Small intestine (tissue), 7 donors: ENCODE measurements around the gene SH3D21. TPM values are rescaled to one million over a fixed set of nuclear protein-coding genes. Genes with fewer than 3 reads are reported as not detected.

Source experiments
- DNase-seq, 2 donors: peaks; one replicate each; pipeline versions ENCODE4 v3.0.0 to v3.0.0-alpha.2; 2013
- FAIRE-seq: peaks from 2 replicates; lab custom pipeline; 2012; peaks lifted over from hg19 to GRCh38; lab: Jason Lieb, UNC
- H3K27ac ChIP-seq, 3 donors: one replicate each; pipeline ENCODE4 v1.5.1; 2013; ENCODE audit warnings: low read length in 2 of 3, mild to moderate bottlenecking in 2 of 3, control low read depth in 1 of 3, inconsistent platforms in 1 of 3, low read depth in 1 of 3, moderate library complexity in 1 of 3
- H3K27me3 ChIP-seq, 3 donors: one replicate each; pipeline ENCODE4 v1.6.1; 2013; ENCODE audit warnings: low read length in 3 of 3, inconsistent platforms in 1 of 3; ENCODE audit not compliant: control insufficient read depth in 3 of 3, insufficient read depth in 3 of 3
- H3K36me3 ChIP-seq, 3 donors: one replicate each; pipeline ENCODE4 v1.6.1; 2013; ENCODE audit warnings: low read length in 3 of 3, inconsistent platforms in 1 of 3, low read depth in 1 of 3, mild to moderate bottlenecking in 1 of 3, moderate library complexity in 1 of 3; ENCODE audit not compliant: control insufficient read depth in 3 of 3, insufficient read depth in 2 of 3
- H3K4me1 ChIP-seq, 3 donors: one replicate each; pipeline ENCODE4 v1.6.1; 2013; ENCODE audit warnings: low read length in 2 of 3, inconsistent platforms in 1 of 3, low read depth in 1 of 3, mild to moderate bottlenecking in 1 of 3, moderate library complexity in 1 of 3; ENCODE audit not compliant: control insufficient read depth in 3 of 3, insufficient read depth in 2 of 3
- H3K4me3 ChIP-seq, 3 donors: one replicate each; pipeline ENCODE4 v1.5.1; 2013; ENCODE audit warnings: low read length in 3 of 3, control low read depth in 1 of 3, inconsistent platforms in 1 of 3, low read depth in 1 of 3, mild to moderate bottlenecking in 1 of 3, moderate library complexity in 1 of 3
- H3K9me3 ChIP-seq, 2 donors: one replicate each; pipeline ENCODE4 v1.6.1; 2013; ENCODE audit warnings: low read depth in 1 of 2, low read length in 1 of 2; ENCODE audit not compliant: control insufficient read depth in 2 of 2, insufficient read depth in 1 of 2
- whole genome bisulfite sequencing, 3 donors: extraction: QIAGEN DNeasy Blood & Tissue Kit; methylation state at CpG; one replicate each; pipeline ENCODE4 v1.1.7; 2013; 5-methylcytosine and 5-hydroxymethylcytosine counted together
- polyA plus RNA-seq, 4 donors: library from polyadenylated mRNA; stranded (reverse) in 3 of 4; unstranded in 1 of 4; fragments of 200-250 nt in 3 of 4; fragments of 120-200 nt in 1 of 4; gene quantifications; one replicate each; pipeline versions ENCODE4 v1.2.1 to v1.2.3, GENCODE V29; 2013
- donor health status: healthy with polysubstance abuse.
- donor health status: control.
- donor health status: control.
- donor health status: Bipolar disorder and iron deficiency.
- donor health status: healthy.

SH3D21 gene
- polyA plus RNA-seq, 4 donors: 4.0 to 26.2 (median 23.9) TPM

- FAIRE-seq: no peak
- no peaks in the 10 kb centered on the region for H3K27me3 ChIP-seq
- peaks cover 10 to 86% (median 28%) of the 10 kb centered on the region in 3 donors for H3K36me3 ChIP-seq
- no peak overlapping the region for H3K27ac ChIP-seq
- no peak overlapping the region for H3K4me3 ChIP-seq
- no peaks in the 10 kb centered on the region for H3K4me1 ChIP-seq
- 80% methylated on average over 10 of the region's 10 CpGs for WGBS, 3 donors
- H3K9me3 ChIP-seq: no peaks in the 10 kb centered on the region
- DNase-seq: peak; percentile 36 to 55
Measured at GRCh38 chr1:36342426-36343185, 36.4 kb downstream of the SH3D21 start.

DNA sequence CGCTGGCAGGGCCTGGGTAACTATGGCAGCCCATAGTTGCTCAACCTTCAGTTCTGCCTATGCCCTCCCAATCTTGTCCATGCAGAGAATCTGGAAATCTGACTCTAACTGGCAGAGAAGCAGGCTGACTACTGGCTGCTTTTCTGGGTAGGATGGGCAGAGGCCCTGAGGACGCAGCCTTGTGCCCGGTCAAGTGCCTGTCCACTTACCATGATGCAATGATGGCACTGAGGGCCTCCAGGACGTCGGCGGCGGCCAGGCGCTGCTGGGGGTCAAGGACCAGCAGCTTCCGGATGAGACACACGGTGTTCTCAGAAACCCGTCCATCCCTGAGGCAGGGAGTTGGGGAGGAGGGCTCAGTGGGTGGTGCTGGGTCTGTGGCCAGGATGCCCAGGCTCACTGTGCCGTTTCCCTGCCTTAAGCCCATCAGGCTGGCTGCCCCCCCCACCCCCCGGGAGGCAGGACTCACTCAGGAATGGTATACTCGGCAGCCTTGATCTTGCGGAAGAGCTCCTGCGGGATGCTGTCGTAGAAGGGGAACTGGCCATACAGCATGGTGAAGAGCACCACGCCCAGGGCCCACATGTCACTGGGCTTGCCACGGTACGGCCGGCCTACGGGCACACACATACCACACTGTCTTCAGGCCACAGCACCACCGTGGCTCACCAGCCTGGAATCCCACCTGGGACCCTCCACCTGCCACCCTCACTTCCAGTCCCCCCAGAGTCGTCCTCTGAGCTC, 37.7 kb downstream of the SH3D21 start:
- no peak overlapping the region for H3K4me3 ChIP-seq
- 92 to 94% (median 93%) methylated on average over 23 to 24 of the region's 24 CpGs for WGBS, 3 donors
- FAIRE-seq (no peak), DNase-seq (no peak)
- no peaks in the 10 kb centered on the region for H3K9me3 ChIP-seq
- H3K36me3 ChIP-seq: peaks cover 10 to 98% (median 39%) of the 10 kb centered on the region in 3 donors
- H3K4me1 ChIP-seq: no peaks in the 10 kb centered on the region
- no peaks in the 10 kb centered on the region for H3K27me3 ChIP-seq
- H3K27ac ChIP-seq: no peak overlapping the region

GRCh38 chr1:36344395-36344680, 38.2 kb downstream of the SH3D21 start:
- DNase-seq: no peak
- Histone ChIP-seq H3K27me3 (no peaks in the 10 kb centered on the region), H3K27ac (no peak overlapping the region), H3K9me3 (no peaks in the 10 kb centered on the region), H3K4me3 (no peak overlapping the region), H3K36me3 (peaks cover 10 to 98% (median 40%) of the 10 kb centered on the region in 3 donors), H3K4me1 (no peaks in the 10 kb centered on the region)
- 84 to 96% (median 89%) methylated on average over 8 of the region's 8 CpGs for WGBS, 3 donors
- no peak for FAIRE-seq

- 92 to 95% (median 93%) methylated on average over 7 of the region's 7 CpGs for whole genome bisulfite sequencing, 3 donors
- Histone ChIP-seq H3K9me3 (no peaks in the 10 kb centered on the region), H3K27ac (no peak overlapping the region), H3K27me3 (no peaks in the 10 kb centered on the region), H3K4me1 (no peaks in the 10 kb centered on the region), H3K36me3 (peaks cover 10 to 98% (median 40%) of the 10 kb centered on the region in 3 donors), H3K4me3 (no peak overlapping the region)
- no peak for FAIRE-seq
- DNase-seq: no peak
Measured at GRCh38 chr1:36345353-36345752, 39.2 kb downstream of the SH3D21 start.

DNA sequence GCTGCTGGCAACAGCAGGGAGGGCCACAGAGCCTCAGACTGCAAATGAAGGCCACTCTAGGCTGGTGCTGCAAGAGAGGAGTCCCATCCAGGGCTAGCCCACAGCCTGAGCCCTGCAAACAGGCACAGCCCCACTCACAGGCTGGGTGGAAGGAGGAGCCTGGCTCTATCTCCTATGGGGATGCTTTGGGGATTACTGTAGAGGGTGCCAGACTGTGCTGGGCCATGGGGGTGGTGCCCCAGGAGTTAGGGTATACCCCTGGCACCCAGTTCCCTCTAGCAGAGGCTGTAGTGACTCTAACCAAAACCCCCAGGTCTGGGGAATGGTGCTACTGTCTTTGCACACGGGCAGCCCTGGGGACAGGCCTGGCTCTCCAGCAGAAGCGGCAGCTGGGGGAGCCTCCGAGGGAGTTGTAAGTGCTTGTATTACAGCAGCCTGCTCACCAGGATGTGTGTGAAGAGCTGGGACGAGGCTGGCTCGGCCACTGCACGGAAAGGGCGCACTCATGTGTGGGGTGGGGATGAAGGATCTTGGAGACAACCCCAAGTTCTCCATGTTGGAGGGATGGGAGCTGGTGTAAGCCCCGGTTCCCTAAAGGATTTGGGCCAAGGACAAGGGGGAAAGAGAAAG, 40.7 kb downstream of the SH3D21 start:
- no peaks in the 10 kb centered on the region for H3K27me3 ChIP-seq
- H3K4me1 ChIP-seq: peaks cover 0 to 6% (median 0%) of the 10 kb centered on the region in 3 donors
- H3K4me3 ChIP-seq: no peak overlapping the region
- no peaks in the 10 kb centered on the region for H3K9me3 ChIP-seq
- WGBS, 3 donors: 91 to 92% (median 91%) methylated on average over 8 of the region's 8 CpGs
- H3K36me3 ChIP-seq: peaks cover 9 to 98% (median 30%) of the 10 kb centered on the region in 3 donors
- H3K27ac ChIP-seq: no peak overlapping the region
- FAIRE-seq (no peak), DNase-seq (no peak)

DNA sequence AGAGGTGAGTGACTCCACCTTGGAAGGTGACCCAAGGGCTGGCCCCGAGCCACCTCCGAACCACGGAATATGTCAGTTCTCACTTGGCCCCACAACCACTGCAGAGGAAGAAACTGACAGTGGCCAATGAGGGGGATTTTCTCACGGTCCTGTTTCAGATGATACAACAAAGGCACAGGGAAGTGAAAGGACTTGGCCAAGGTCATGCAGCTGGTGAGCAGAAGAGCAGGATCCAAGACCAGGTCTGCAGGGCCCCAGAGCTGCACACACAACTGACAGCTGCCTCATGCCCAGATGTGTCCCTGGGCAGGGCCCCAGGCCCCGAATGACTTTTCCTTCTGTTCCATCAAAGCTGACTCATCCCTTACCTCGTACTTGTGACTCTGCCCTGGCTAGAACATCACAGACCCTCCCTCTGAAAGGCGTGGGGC, 43.1 kb downstream of the SH3D21 start:
- peaks cover 11 to 98% (median 29%) of the 10 kb centered on the region in 3 donors for H3K36me3 ChIP-seq
- no peak for FAIRE-seq

GRCh38 chr1:36349839-36350238, 43.7 kb downstream of the SH3D21 start:
- FAIRE-seq (no peak), DNase-seq (no peak)
- H3K4me1 ChIP-seq: peaks cover 0 to 6% (median 0%) of the 10 kb centered on the region in 3 donors
- H3K27me3 ChIP-seq: no peaks in the 10 kb centered on the region
- H3K36me3 ChIP-seq: peaks cover 11 to 98% (median 32%) of the 10 kb centered on the region in 3 donors
- H3K27ac ChIP-seq: peak overlapping the region in 1 of 3 donors; percentile 28
- no peaks in the 10 kb centered on the region for H3K9me3 ChIP-seq
- 85 to 92% (median 91%) methylated on average over 15 to 16 of the region's 16 CpGs for WGBS, 3 donors
- no peak overlapping the region for H3K4me3 ChIP-seq

More for the DNA sequence above, 43.1 kb downstream of the SH3D21 start:
- Histone ChIP-seq H3K27ac (no peak overlapping the region), H3K27me3 (no peaks in the 10 kb centered on the region), H3K4me1 (peaks cover 0 to 6% (median 0%) of the 10 kb centered on the region in 3 donors), H3K9me3 (no peaks in the 10 kb centered on the region), H3K4me3 (no peak overlapping the region)
- 63 to 71% (median 64%) methylated on average over 7 of the region's 7 CpGs for WGBS, 3 donors
- DNase-seq: no peak

DNA sequence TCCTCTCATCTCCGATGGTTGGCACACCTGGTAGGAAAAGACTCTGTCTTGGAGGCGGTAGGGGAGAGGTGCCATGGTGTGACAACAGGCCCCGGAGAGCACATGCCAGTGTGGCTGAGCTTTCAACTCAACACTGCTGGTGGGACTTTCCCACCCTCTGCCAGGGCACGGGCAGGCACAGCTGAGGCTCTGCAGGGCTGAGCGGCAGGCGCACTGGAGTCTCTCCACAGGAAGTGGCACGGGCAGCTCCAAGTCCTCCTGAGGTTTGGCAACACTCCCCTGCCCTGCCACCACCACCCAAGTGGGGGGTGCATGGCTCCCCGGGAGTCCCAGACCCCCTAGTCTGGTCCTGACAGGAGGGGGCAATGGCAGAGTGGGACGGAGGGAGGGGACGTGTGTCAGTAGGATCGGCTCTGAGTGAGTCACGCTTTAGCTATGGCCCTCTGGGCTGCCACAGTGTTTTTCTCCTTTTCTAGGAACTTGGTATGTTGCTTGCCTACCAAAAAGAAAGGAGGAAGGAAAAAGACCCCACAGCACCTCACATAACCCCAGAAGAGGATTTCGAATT, 44.6 kb downstream of the SH3D21 start:
- Histone ChIP-seq H3K27ac (peak overlapping the region in 1 of 3 donors; percentile 61), H3K4me3 (no peak overlapping the region), H3K27me3 (no peaks in the 10 kb centered on the region), H3K9me3 (no peaks in the 10 kb centered on the region), H3K4me1 (peaks cover 0 to 6% (median 0%) of the 10 kb centered on the region in 3 donors), H3K36me3 (peaks cover 17 to 98% (median 32%) of the 10 kb centered on the region in 3 donors)
- FAIRE-seq: no peak
- 60 to 76% (median 75%) methylated on average over 13 of the region's 13 CpGs for whole genome bisulfite sequencing, 3 donors
- no peak for DNase-seq
